Prostate gland (tissue), 2 donors: ENCODE results near the gene GGT7. TPM values are rescaled to one million over a fixed set of nuclear protein-coding genes. Genes with fewer than 3 reads are reported as not detected.

Experiments
- DNase-seq: peaks from one replicate; pipeline ENCODE4 v3.0.0-alpha.2; 2019; ENCODE audit warnings: low spot score
- H3K27ac ChIP-seq, 2 donors: fragments of 200-600 bp; sonication (generic); 2 replicates each; pipeline ENCODE4 v1.5.1; 2017 to 2019
- H3K27me3 ChIP-seq: fragments of 200-600 bp; sonication (generic); replicated peaks from 2 replicates; pipeline ENCODE4 v1.5.1; 2019; ENCODE audit not compliant: insufficient read depth
- H3K36me3 ChIP-seq, 2 donors: fragments of 200-600 bp; sonication (generic); 1 replicate in 1 of 2; 2 replicates in 1 of 2; pipeline versions ENCODE4 v1.5.1 to v1.8.1; 2017 to 2019
- H3K4me1 ChIP-seq: fragments of 200-600 bp; sonication (generic); replicated peaks from 2 replicates; pipeline ENCODE4 v1.5.1; 2019
- H3K4me3 ChIP-seq, 2 donors: fragments of 200-600 bp; sonication (generic); 2 replicates each; pipeline ENCODE4 v1.5.1; 2017 to 2019
- H3K9me3 ChIP-seq: fragments of 200-600 bp; sonication (generic); 2 replicates; pipeline ENCODE4 v1.5.1; 2017
- CTCF ChIP-seq, 4 experiments: fragments of 200-600 bp in 2 of 4; fragments of 450-650 bp in 2 of 4; sonication (generic) in 2 of 4; IDR thresholded peaks; 1 replicate in 3 of 4; 2 replicates in 1 of 4; pipeline ENCODE4 v1.5.1; 2016 to 2019; ENCODE audit warnings: antibody characterized with exemption in 4 of 4, mild to moderate bottlenecking in 2 of 4, moderate library complexity in 2 of 4
- POLR2A ChIP-seq: fragments of 450-650 bp; IDR thresholded peaks from one replicate; pipeline ENCODE4 v1.6.1; 2016; ENCODE audit warnings: antibody characterized with exemption, mild to moderate bottlenecking
- POLR2AphosphoS5 ChIP-seq: sonication (generic); formaldehyde crosslinking; IDR thresholded peaks from one replicate; pipeline ENCODE4 v1.6.1; 2017; ENCODE audit warnings: antibody characterized with exemption
- WGBS: methylation state at CpG from one replicate; pipeline ENCODE4 v1.1.5; 2018; 5-methylcytosine and 5-hydroxymethylcytosine counted together
- intact Hi-C: fragments of 100-400 bp; cut with DNase I; formaldehyde crosslinking; loops from one replicate; pipeline ENCODE4 v1.14.2; 2022
- total RNA-seq, 2 donors: library from RNA; depleted of rRNA; stranded (reverse); fragments of >200 nt; gene quantifications; one replicate each; pipeline ENCODE4 v1.1.0, GENCODE V29; 2016

Gene GGT7
- total RNA-seq, 2 donors from 2014 or later: 22.0 to 28.3 TPM

- Histone ChIP-seq H3K36me3 (no peaks in the 10 kb centered on the region), H3K4me3 (no peak overlapping the region), H3K9me3 (no peaks in the 10 kb centered on the region), H3K27ac (no peak overlapping the region), H3K27me3 (no peaks in the 10 kb centered on the region), H3K4me1 (no peaks in the 10 kb centered on the region)
- DNase-seq: no peak
- TF ChIP-seq CTCF (IDR thresholded peaks at IDR 0.05): no peak
- TF ChIP-seq POLR2AphosphoS5: no peak
- no peak for TF ChIP-seq POLR2A
- WGBS: 93% methylated on average over 14 of the region's 14 CpGs
- intact Hi-C loops: no loop called here
These were observed 21.7 kb downstream of the GGT7 start for GRCh38 chr20:34850969-34851368.

GRCh38 chr20:34849778-34850177, 22.9 kb downstream of the GGT7 start:
- Histone ChIP-seq H3K9me3 (no peaks in the 10 kb centered on the region), H3K4me3 (no peak overlapping the region), H3K36me3 (no peaks in the 10 kb centered on the region), H3K27ac (no peak overlapping the region), H3K4me1 (no peaks in the 10 kb centered on the region), H3K27me3 (no peaks in the 10 kb centered on the region)
- 90% methylated on average over 9 of the region's 9 CpGs for WGBS
- TF ChIP-seq POLR2A (no peak), CTCF (IDR thresholded peaks at IDR 0.05) (no peak)
- no peak for DNase-seq
- intact Hi-C loops: no loop called here

GRCh38 chr20:34848597-34848996, 24.1 kb downstream of the GGT7 start:
- Histone ChIP-seq H3K27ac (no peak overlapping the region), H3K27me3 (no peaks in the 10 kb centered on the region), H3K9me3 (no peaks in the 10 kb centered on the region), H3K4me3 (no peak overlapping the region), H3K36me3 (no peaks in the 10 kb centered on the region), H3K4me1 (no peaks in the 10 kb centered on the region)
- WGBS: 97% methylated on average over 5 of the region's 5 CpGs
- DNase-seq: no peak
- intact Hi-C loops: no loop called here
- no peak for TF ChIP-seq POLR2A

- Histone ChIP-seq H3K4me3 (no peak overlapping the region), H3K4me1 (no peaks in the 10 kb centered on the region), H3K36me3 (no peaks in the 10 kb centered on the region), H3K27me3 (no peaks in the 10 kb centered on the region), H3K27ac (no peak overlapping the region), H3K9me3 (no peaks in the 10 kb centered on the region)
- TF ChIP-seq POLR2A (no peak), CTCF (IDR thresholded peaks at IDR 0.05) (no peak), POLR2AphosphoS5 (no peak)
- intact Hi-C loops: no loop called here
- WGBS: 91% methylated on average over 2 of the region's 2 CpGs
- no peak for DNase-seq
These were observed 29.2 kb downstream of the GGT7 start for GRCh38 chr20:34843421-34843820.

GRCh38 chr20:34842143-34842542, 30.5 kb downstream of the GGT7 start:
- intact Hi-C loops: no loop called here
- no peaks in the 10 kb centered on the region for H3K9me3 ChIP-seq
- 69% methylated on average over 2 of the region's 2 CpGs for WGBS
- no peaks in the 10 kb centered on the region for H3K36me3 ChIP-seq
- TF ChIP-seq POLR2A (no peak), CTCF (IDR thresholded peaks at IDR 0.05) (no peak), POLR2AphosphoS5 (no peak)
- no peak for DNase-seq
- H3K4me1 ChIP-seq: no peaks in the 10 kb centered on the region
- no peak overlapping the region for H3K27ac ChIP-seq
- H3K4me3 ChIP-seq: no peak overlapping the region
- no peaks in the 10 kb centered on the region for H3K27me3 ChIP-seq
